H9 (cell line): ENCODE measurements around the gene SPINT1. TPM values are rescaled to one million over a fixed set of nuclear protein-coding genes. Genes with fewer than 3 reads are reported as not detected.
A peak's percentile ranks its signal among the peaks of the same experiment; 100 is the strongest.

ENCODE experiments used
- DNase-seq: peaks from one replicate; pipeline ENCODE4 v3.0.0-alpha.2; 2017
- H2AFZ ChIP-seq: one replicate; pipeline ENCODE4 v1.6.1; 2013; ENCODE audit warnings: mild to moderate bottlenecking, low read length, control low read depth, moderate library complexity
- H2AK5ac ChIP-seq: 2 replicates; pipeline ENCODE4 v1.6.1; 2013; ENCODE audit warnings: low read length, control low read depth, mixed read lengths; ENCODE audit not compliant: insufficient read length
- H2BK120ac ChIP-seq: one replicate; pipeline ENCODE4 v1.6.1; 2013; ENCODE audit warnings: low read depth, mild to moderate bottlenecking, low read length, control low read depth, inconsistent platforms; ENCODE audit not compliant: poor library complexity, severe bottlenecking
- H2BK12ac ChIP-seq: 2 replicates; pipeline ENCODE4 v1.6.1; 2013; ENCODE audit warnings: low read length, control low read depth, mixed read lengths, low read depth; ENCODE audit not compliant: insufficient read length
- H2BK15ac ChIP-seq: 2 replicates; pipeline ENCODE4 v1.6.1; 2013; ENCODE audit warnings: low read depth, low read length, control low read depth
- H2BK20ac ChIP-seq: one replicate; pipeline ENCODE4 v1.6.1; 2013; ENCODE audit warnings: low read depth, mild to moderate bottlenecking, low read length, control low read depth, inconsistent platforms; ENCODE audit not compliant: poor library complexity, severe bottlenecking
- H2BK5ac ChIP-seq: 2 replicates; pipeline ENCODE4 v1.6.1; 2013; ENCODE audit warnings: low read length, control low read depth, mixed read lengths; ENCODE audit not compliant: insufficient read length
- H3K14ac ChIP-seq: 2 replicates; pipeline ENCODE4 v1.6.1; 2013; ENCODE audit warnings: low read length, control low read depth; ENCODE audit not compliant: insufficient read depth
- H3K18ac ChIP-seq: 2 replicates; pipeline ENCODE4 v1.6.1; 2013; ENCODE audit warnings: low read depth, mild to moderate bottlenecking, mixed read lengths, low read length, control low read depth; ENCODE audit not compliant: insufficient read length
- H3K23ac ChIP-seq: 2 replicates; pipeline ENCODE4 v1.6.1; 2013; ENCODE audit warnings: low read length, control low read depth, mixed read lengths, low read depth; ENCODE audit not compliant: insufficient read length
- H3K23me2 ChIP-seq: 2 replicates; pipeline ENCODE4 v1.6.1; 2013; ENCODE audit warnings: low read depth, mild to moderate bottlenecking, mixed read lengths, low read length, control low read depth; ENCODE audit not compliant: insufficient read length, poor library complexity, severe bottlenecking
- H3K27ac ChIP-seq: 2 replicates; pipeline ENCODE4 v1.5.1; 2013; ENCODE audit warnings: low read length, control low read depth, mixed read lengths, low read depth; ENCODE audit not compliant: insufficient read length
- H3K27me3 ChIP-seq: 2 replicates; pipeline ENCODE4 v1.6.1; 2013; ENCODE audit warnings: low read length, control low read depth, inconsistent platforms; ENCODE audit not compliant: insufficient read depth
- H3K4ac ChIP-seq: 2 replicates; pipeline ENCODE4 v1.6.1; 2013; ENCODE audit warnings: low read depth, mild to moderate bottlenecking, control low read depth, inconsistent platforms, low read length, moderate library complexity
- H3K4me1 ChIP-seq: 2 replicates; pipeline ENCODE4 v1.6.1; 2013; ENCODE audit warnings: low read length, control low read depth, inconsistent platforms; ENCODE audit not compliant: insufficient read depth
- H3K4me2 ChIP-seq: 2 replicates; pipeline ENCODE4 v1.6.1; 2013; ENCODE audit warnings: low read length, control low read depth, mixed read lengths; ENCODE audit not compliant: insufficient read length, insufficient read depth
- H3K56ac ChIP-seq: 2 replicates; pipeline ENCODE4 v1.6.1; 2013; ENCODE audit warnings: low read depth, mild to moderate bottlenecking, mixed read lengths, low read length, control low read depth; ENCODE audit not compliant: insufficient read length
- H3K79me1 ChIP-seq: 2 replicates; pipeline ENCODE4 v1.6.1; 2013; ENCODE audit warnings: low read depth, mild to moderate bottlenecking, moderate library complexity, low read length, control low read depth, inconsistent platforms; ENCODE audit not compliant: insufficient read depth, poor library complexity, severe bottlenecking
- H3K79me2 ChIP-seq: 2 replicates; pipeline ENCODE4 v1.6.1; 2013; ENCODE audit warnings: low read length, control low read depth, inconsistent platforms; ENCODE audit not compliant: insufficient read depth
- H3K9ac ChIP-seq: 2 replicates; pipeline ENCODE4 v1.6.1; 2013; ENCODE audit warnings: low read length, control low read depth, mixed read lengths; ENCODE audit not compliant: insufficient read length; ENCODE audit errors: extremely low read depth
- H3K9me3 ChIP-seq: one replicate; pipeline ENCODE4 v1.6.1; 2013; ENCODE audit warnings: low read depth, low read length, inconsistent platforms; ENCODE audit not compliant: control insufficient read depth
- H3T11ph ChIP-seq: one replicate; pipeline ENCODE4 v1.6.1; 2013; ENCODE audit warnings: mild to moderate bottlenecking, low read length, control low read depth, inconsistent platforms
- H4K20me1 ChIP-seq: one replicate; pipeline ENCODE4 v1.6.1; 2013; ENCODE audit not compliant: control insufficient read depth, insufficient read length, insufficient read depth
- H4K5ac ChIP-seq: 2 replicates; pipeline ENCODE4 v1.6.1; 2013; ENCODE audit warnings: low read depth, mild to moderate bottlenecking, mixed read lengths, low read length, control low read depth; ENCODE audit not compliant: insufficient read length
- H4K8ac ChIP-seq: replicated peaks from 2 replicates; pipeline ENCODE4 v1.6.1; 2013; ENCODE audit warnings: low read length, control low read depth, mixed read lengths, low read depth; ENCODE audit not compliant: insufficient read length
- H4K91ac ChIP-seq: 2 replicates; pipeline ENCODE4 v1.6.1; 2013; ENCODE audit warnings: low read depth, mild to moderate bottlenecking, moderate library complexity, mixed read lengths, low read length, control low read depth; ENCODE audit not compliant: insufficient read length
- H3K27ac Mint-ChIP-seq, 3 experiments: 2 replicates in 2 of 3; 3 replicates in 1 of 3; pipeline ENCODE4 v1.8.0; 2020 to 2021; ENCODE audit warnings: mixed read lengths in 3 of 3, mild to moderate bottlenecking in 1 of 3, moderate library complexity in 1 of 3
- H3K27me3 Mint-ChIP-seq: 2 replicates; pipeline ENCODE4 v1.8.0; 2021; ENCODE audit warnings: low read depth, mild to moderate bottlenecking, moderate library complexity, mixed read lengths
- H3K36me3 Mint-ChIP-seq, 3 experiments: 2 replicates in 2 of 3; 3 replicates in 1 of 3; pipeline ENCODE4 v1.8.0; 2020 to 2021; ENCODE audit warnings: low read depth in 3 of 3, mixed read lengths in 3 of 3; ENCODE audit not compliant: insufficient read depth in 1 of 3
- H3K4me1 Mint-ChIP-seq, 2 experiments: 2 replicates each; pipeline ENCODE4 v1.8.0; 2020; ENCODE audit warnings: mixed read lengths in 2 of 2
- H3K4me3 Mint-ChIP-seq, 2 experiments: 2 replicates in 1 of 2; 3 replicates in 1 of 2; pipeline ENCODE4 v1.8.0; 2020 to 2021; ENCODE audit warnings: mild to moderate bottlenecking in 2 of 2, mixed read lengths in 2 of 2, moderate library complexity in 1 of 2
- H3K9me3 Mint-ChIP-seq, 2 experiments: 2 replicates in 1 of 2; 3 replicates in 1 of 2; pipeline ENCODE4 v1.8.0; 2020; ENCODE audit warnings: mild to moderate bottlenecking in 2 of 2, mixed read lengths in 2 of 2, moderate library complexity in 1 of 2
- CTCF ChIP-seq: fragments of 200-600 bp; sonication (generic); conservative IDR thresholded peaks from 3 replicates; pipeline ENCODE4 v1.8.0; 2021; ENCODE audit warnings: antibody characterized with exemption, mild to moderate bottlenecking
- WGBS: extraction: QIAGEN DNeasy Blood & Tissue Kit; methylation state at CpG from one replicate; pipeline ENCODE4 v1.1.7; 2013; ENCODE audit warnings: missing lambda C conversion rate, low lambda C conversion rate, mixed read lengths; ENCODE audit not compliant: insufficient read length; ENCODE audit errors: extremely low coverage; 5-methylcytosine and 5-hydroxymethylcytosine counted together
- total RNA-seq: library from RNA; stranded (reverse); gene quantifications from 2 replicates; pipeline ENCODE4 v1.2.1, GENCODE V29; 2021

The SPINT1 gene
- total RNA-seq, 1 experiment from 2014 or later = 130 TPM

GRCh38 chr15:40906091-40906990, 62.5 kb downstream of the SPINT1 start:
- Histone ChIP-seq H3K9me3 (no peaks in the 10 kb centered on the region), H4K91ac (no peak overlapping the region), H2BK20ac (no peak overlapping the region), H4K8ac (no peak overlapping the region), H4K20me1 (no peaks in the 10 kb centered on the region), H3K56ac (no peak overlapping the region), H3K79me2 (no peaks in the 10 kb centered on the region), H3K18ac (no peak overlapping the region), H3K4ac (no peak overlapping the region), H2AK5ac (no peak overlapping the region), H3K9ac (no peak overlapping the region), H2BK15ac (no peak overlapping the region), H2BK12ac (no peak overlapping the region), H3K4me1 (no peaks in the 10 kb centered on the region), H3T11ph (no peak overlapping the region), H2BK120ac (no peak overlapping the region), H2AFZ (no peak overlapping the region), H3K23ac (no peak overlapping the region), H3K14ac (peak overlapping the region; percentile 17; the same call in 1 of the 2 replicates), H3K23me2 (no peaks in the 10 kb centered on the region), H3K79me1 (peaks cover 2% of the 10 kb centered on the region), H4K5ac (no peak overlapping the region), H3K27me3 (no peaks in the 10 kb centered on the region), H3K27ac (no peak overlapping the region), H3K4me2 (peak overlapping the region; percentile 61), H2BK5ac (no peak overlapping the region)
- peak; percentile 96 for TF ChIP-seq CTCF
- Mint-ChIP-seq H3K9me3 (no peaks in the 10 kb centered on the region), H3K27ac (no peak overlapping the region; a peak in 1 of 7 replicates), H3K4me3 (peak overlapping the region; percentile 56 to 71; a peak in 4 of 5 replicates), H3K27me3 (peaks cover 6% of the 10 kb centered on the region), H3K36me3 (peaks cover 12 to 36% (median 21%) of the 10 kb centered on the region in 3 experiments), H3K4me1 (peaks cover 20 to 22% of the 10 kb centered on the region in 2 experiments)
- no CpG with 5 or more reads among the region's 36 CpGs for WGBS
- peak; percentile 96 for DNase-seq
